HG03025 (cell line): ENCODE measurements around the gene CTTNBP2.

ENCODE experiments used
- ATAC-seq: cut with Tn5 transposase; IDR thresholded peaks from one replicate; pipeline ENCODE4 v1.9.1; 2021; ENCODE audit warnings: mild to moderate bottlenecking, moderate library complexity; ENCODE audit not compliant: unreplicated experiment, low FRiP score

The CTTNBP2 gene

GRCh38 chr7:117825132-117825531 is 48.1 kb downstream of the CTTNBP2 start:
- no peak for ATAC-seq

GRCh38 chr7:117824592-117824991 is 48.6 kb downstream of the CTTNBP2 start:
- no peak for ATAC-seq

GRCh38 chr7:117819558-117819957 is 53.7 kb downstream of the CTTNBP2 start:
- no peak for ATAC-seq

- no peak for ATAC-seq
These were observed 55.0 kb downstream of the CTTNBP2 start for GRCh38 chr7:117818232-117818631.

- ATAC-seq = no peak
These were observed 56.5 kb downstream of the CTTNBP2 start for GRCh38 chr7:117816727-117817126.

- ATAC-seq = no peak
These were observed 61.5 kb downstream of the CTTNBP2 start for GRCh38 chr7:117811696-117812095.

- ATAC-seq = no peak
These were observed 62.4 kb downstream of the CTTNBP2 start for GRCh38 chr7:117810642-117811512.

- ATAC-seq = no peak
These were observed 63.3 kb downstream of the CTTNBP2 start for GRCh38 chr7:117809958-117810357.

GRCh38 chr7:117808910-117809705 is 64.1 kb downstream of the CTTNBP2 start:
- no peak for ATAC-seq

- no peak for ATAC-seq
These were observed 64.9 kb downstream of the CTTNBP2 start for GRCh38 chr7:117808341-117808757.

- no peak for ATAC-seq
These were observed 65.6 kb downstream of the CTTNBP2 start for GRCh38 chr7:117807676-117808075.

GRCh38 chr7:117806011-117806410 is 67.2 kb downstream of the CTTNBP2 start:
- no peak for ATAC-seq

- ATAC-seq = no peak
These were observed 68.0 kb downstream of the CTTNBP2 start for GRCh38 chr7:117805241-117805640.

- ATAC-seq = no peak
These were observed 69.8 kb downstream of the CTTNBP2 start for GRCh38 chr7:117803476-117803875.

GRCh38 chr7:117802660-117803059 is 70.6 kb downstream of the CTTNBP2 start:
- no peak for ATAC-seq

GRCh38 chr7:117800841-117801240 is 72.4 kb downstream of the CTTNBP2 start:
- no peak for ATAC-seq

GRCh38 chr7:117800406-117800805 is 72.8 kb downstream of the CTTNBP2 start:
- no peak for ATAC-seq

- no peak for ATAC-seq
These were observed 76.4 kb downstream of the CTTNBP2 start for GRCh38 chr7:117796889-117797288.

- no peak for ATAC-seq
These were observed 79.3 kb downstream of the CTTNBP2 start for GRCh38 chr7:117793976-117794375.

GRCh38 chr7:117793521-117793920 is 79.7 kb downstream of the CTTNBP2 start:
- no peak for ATAC-seq
